HK-2 (cell line): ENCODE data around the gene TCF20.
A peak's percentile ranks its signal among the peaks of the same experiment; 100 is the strongest.

Experiments used
- DNase-seq: peaks from one replicate; pipeline ENCODE4 v3.0.0-alpha.2; 2018; ENCODE audit not compliant: unreplicated experiment

Gene TCF20

DNA sequence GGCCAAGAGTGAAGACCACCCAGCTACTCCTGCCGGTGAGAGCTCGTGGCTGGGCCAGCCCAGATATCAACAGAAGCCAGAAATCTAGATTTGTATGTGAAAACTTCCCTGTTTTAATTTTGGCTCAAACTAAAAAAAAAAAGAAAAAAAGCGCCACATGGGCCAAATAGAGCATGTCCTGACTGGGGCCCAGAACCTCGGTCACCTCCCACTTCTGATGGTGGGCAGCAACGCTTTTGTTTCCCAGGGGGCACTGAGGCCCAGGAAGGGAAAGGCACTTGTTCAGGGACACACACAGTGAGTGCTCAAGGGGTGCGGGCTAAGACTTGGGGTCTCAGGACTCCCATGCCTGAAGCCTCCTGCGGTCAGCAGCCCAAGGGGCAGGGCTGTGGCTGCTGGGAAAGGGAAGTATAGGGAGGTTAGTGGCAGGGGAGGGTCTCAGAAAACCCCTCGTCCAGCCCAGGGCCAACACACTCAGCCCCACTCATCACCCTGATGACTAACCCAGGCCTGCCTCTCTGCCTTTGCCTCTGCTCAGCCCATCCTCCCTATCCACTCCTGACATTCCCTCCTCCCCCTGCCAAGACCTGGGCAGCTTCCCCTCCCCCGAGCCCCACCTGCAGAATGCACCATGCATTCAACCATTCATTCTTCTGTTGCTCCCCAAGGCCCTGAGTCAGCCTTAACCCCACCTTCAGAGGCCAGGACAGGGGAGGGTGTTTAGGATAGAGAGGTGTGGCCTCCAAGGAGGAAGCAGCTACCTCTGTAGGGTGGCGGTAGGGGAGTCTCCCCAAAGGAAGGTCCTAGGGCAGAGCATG lies 30.0 kb upstream of the TCF20 start:
- DNase-seq = peak; percentile 34

DNA sequence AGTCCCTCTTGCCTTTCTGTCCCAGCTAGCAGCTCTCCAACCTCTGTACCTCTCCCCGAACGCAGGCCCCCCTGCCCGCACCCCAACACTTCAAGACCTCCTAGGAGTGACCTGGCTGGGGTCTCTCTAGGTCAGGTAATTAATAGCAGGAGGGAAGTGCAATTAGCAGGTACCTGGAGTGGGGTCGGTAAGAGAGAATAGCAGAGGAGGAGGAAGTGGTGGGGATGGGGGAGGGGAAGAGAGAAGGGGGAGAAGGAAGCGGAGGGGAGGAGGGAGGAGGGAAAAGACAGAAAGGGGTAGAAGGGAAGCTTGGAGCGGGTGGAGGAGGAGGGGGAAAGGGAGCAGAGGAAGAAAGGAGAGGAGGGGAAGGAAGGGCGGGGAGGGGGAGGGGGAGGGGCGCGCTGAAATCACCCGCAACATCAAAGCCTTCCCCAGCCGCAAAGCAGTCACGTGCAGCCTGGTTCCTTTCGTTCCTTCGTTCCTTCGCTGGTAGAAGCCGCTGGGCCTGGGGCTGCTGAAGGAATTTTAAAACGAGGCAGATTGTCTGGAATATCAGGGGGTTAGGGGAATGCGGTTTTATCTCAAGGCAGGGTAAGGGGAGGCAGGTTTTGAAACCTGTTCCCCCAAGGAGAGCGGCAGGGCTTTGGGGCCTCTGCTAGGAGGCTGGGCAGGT lies 29.3 kb upstream of the TCF20 start:
- no peak for DNase-seq

- no peak for DNase-seq
These were observed 28.3 kb upstream of the TCF20 start for GRCh38 chr22:42298746-42299145.

GRCh38 chr22:42297778-42298177 lies 27.3 kb upstream of the TCF20 start:
- DNase-seq = no peak

DNA sequence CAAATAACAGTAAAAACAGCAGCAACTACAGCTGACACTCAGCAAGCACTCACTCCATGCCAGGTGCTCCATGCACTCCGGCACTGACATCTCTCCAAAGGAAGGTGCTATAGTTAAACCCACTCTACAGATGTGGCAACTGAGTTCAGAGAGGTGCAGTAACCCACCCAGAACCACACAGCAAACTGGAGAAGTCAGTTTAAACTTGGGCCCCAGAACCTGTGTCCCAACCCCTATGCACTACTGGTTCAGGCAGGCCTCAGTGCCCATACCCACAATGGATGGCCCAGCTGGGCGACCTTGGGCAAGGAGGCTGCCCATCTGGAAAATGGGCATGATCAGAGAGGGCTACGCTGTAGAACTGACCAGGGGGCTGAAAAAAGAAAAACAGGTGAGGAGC lies 26.4 kb upstream of the TCF20 start:
- DNase-seq = no peak

DNA sequence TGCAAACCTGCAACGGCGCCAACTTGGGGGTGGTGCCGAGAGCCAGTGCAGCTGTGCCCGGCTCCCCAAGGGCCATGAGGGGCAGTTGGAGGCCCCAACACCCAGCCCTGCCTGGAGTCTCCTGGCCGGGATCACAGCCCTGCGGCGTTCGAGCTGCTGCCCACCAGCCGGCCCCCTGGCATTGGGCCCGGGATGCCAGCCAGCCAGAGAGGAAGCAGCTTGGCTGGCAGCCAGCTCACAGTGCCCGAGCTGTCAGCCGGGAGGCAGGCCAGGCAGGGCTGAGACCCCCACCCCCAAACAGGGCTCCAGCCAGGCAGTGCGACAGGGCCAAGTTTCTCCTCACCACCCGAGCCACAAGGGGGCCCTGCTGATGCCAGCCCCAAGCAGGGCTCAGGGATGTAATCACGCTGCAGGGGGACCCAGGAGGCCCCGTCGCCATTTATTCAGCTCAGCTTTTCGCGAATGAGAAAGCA lies 26.0 kb upstream of the TCF20 start:
- no peak for DNase-seq

GRCh38 chr22:42294034-42294985 lies 23.9 kb upstream of the TCF20 start:
- DNase-seq = peak; percentile 49

GRCh38 chr22:42292732-42293520 lies 22.5 kb upstream of the TCF20 start:
- DNase-seq = no peak

DNA sequence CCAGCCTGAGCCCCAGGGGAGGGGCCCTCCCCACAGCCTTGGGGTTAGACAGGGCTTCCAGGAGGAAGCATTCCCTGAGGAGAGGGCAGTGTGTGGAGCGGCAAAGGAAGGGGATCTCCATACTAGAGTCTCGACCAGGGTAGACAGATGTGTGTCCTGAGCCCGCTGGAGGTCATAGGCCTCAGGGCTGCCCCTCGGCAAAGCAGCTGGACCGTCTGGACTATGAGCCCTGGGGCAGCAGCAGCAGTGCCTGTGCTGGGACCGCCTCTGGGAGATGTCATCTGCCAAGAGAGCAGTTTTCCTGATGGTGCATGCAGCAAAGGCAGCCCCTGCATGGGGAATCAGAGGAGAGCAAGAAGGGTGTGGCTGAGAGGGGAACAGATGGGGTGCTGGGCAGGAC lies 20.8 kb upstream of the TCF20 start:
- DNase-seq = no peak

DNA sequence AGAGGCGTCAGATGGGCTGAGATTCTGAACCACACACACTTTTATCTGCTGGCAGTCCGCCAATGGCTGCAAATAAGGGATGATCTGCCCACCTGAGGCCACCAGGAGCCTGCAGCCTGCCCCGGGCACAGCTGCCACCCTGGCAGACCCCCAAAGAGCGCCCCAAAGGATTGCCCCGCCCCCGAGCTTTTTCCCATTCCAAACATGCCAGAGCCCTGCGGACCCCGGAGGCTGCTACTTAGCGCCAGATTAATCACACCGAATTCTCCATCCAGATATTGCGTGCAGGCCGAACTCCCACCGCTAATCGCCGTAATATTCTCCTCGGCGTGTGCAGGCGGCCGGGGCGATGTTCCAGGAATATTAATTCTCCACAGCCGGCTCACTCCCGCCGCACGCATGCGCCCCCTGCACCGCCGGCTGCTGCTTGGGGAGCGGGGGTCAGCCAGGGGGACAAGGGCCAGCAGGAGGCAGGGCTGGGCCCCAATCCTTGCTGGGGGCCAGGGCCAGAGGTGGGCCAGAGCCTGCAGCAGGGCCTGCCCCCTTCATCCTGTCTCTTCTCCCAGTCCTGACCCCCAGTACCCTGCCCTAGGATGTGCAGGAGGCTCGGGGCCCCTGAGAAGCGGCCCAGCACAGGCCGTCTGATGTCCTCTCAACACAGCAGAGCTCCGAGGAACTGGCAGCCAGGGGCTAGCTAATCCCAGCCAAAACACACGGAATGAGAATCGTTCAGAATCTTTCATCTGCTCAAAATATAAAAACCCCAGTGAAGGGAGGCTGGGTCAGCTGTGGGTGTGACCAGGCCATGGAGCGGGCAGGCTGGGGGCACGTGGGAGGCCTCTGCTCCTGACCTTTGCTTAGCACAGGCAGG lies 19.5 kb upstream of the TCF20 start:
- no peak for DNase-seq

DNA sequence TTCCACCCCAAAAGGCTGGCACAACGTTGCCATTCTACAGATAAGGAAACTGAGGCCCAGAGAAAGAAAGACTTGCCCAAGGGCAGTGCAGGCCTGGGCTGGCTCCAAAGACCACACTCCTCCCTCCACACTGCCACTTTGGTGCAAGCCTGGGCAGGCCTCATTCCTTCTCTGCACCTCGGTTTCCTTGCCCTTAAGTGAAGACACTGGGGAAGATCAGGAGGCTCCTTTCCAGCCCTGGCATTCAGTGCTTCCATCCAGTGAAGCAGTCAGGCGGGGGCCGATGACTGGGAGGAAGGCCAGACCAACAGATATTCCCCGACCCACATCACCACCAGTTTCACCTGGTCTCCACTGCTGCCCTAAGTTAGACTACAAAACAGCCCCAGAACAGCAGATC lies 18.3 kb upstream of the TCF20 start:
- DNase-seq = no peak

DNA sequence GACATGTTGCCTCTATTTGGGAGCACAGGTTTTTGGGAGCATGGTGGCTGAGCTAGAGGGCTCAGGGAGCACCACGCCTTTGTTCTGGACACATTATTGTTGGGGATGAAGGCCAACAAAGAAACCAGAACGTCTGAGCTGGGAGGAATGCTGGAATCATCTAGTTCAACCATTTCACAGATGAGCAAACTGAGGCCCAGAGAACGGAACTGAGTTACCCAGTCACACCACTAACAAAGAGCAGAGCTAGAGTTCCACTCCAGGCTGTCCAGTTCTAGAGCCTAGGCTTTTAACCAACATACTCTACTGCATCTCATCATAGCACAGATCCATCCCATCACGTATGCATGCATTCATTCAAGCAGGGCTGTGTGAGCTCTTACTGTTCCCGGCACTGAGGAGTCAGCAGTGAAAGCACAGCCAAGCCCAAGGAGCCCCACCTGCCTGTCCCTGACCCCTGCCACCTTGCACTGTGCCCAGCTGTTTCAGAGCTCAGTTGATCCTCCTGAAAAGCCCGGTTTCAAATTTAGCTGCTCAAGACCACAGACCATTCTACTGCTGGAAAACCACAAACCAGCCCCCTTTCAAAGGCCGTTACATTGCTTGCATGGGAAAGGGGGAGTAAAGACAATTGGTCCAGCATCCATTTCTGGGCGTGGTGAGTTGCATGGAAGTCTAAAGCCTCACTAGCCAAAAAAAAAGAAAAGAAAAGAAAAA lies 16.9 kb upstream of the TCF20 start:
- DNase-seq = no peak

DNA sequence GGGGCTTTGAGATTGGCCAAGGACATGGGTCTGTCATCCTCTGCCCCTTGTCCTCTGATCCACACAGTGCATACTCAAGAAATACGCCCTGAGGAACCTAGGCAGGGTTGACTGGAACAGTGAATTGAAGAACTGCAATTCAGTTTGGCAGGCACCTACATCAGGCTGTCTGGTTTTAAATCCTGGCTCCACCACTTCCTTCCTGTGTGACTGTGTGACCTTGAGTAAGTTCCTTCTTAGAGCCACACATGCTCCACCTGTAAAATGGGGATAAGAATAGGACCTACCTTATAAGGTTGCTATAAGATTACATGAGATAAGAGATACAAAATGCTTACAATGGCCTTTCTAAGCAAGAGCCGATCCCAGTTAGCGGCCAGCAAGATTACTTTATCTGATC lies 15.8 kb upstream of the TCF20 start:
- no peak for DNase-seq

- no peak for DNase-seq
These were observed 15.2 kb upstream of the TCF20 start for GRCh38 chr22:42285604-42286003.

DNA sequence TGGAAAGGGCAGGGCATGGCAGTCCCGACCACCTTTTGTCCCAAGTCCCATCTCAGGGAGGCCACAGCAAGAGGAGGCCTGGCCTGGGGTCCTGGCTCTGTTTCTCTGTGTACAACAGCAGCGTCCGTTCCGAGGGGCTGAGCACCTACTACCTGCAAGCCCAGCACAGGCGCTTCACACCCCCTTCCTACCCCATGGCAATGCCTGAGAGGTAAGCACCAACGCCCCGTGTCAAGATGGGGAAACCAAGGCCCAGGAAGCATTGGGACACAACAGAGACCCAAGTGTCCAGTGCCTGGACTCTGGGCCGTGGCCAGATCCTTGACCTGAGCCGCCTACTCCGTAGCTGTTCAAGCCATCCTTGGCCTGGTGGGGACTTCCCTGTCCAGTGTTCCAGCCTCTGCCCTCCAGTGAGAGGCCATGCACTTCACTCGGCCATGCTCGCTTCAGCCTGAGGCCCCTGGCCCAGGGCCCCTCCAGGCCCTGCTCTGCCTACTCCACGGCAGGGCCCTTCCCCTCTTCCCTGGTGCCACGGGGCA lies 14.3 kb upstream of the TCF20 start:
- DNase-seq = no peak

GRCh38 chr22:42284202-42284591 lies 13.7 kb upstream of the TCF20 start:
- DNase-seq = no peak

DNA sequence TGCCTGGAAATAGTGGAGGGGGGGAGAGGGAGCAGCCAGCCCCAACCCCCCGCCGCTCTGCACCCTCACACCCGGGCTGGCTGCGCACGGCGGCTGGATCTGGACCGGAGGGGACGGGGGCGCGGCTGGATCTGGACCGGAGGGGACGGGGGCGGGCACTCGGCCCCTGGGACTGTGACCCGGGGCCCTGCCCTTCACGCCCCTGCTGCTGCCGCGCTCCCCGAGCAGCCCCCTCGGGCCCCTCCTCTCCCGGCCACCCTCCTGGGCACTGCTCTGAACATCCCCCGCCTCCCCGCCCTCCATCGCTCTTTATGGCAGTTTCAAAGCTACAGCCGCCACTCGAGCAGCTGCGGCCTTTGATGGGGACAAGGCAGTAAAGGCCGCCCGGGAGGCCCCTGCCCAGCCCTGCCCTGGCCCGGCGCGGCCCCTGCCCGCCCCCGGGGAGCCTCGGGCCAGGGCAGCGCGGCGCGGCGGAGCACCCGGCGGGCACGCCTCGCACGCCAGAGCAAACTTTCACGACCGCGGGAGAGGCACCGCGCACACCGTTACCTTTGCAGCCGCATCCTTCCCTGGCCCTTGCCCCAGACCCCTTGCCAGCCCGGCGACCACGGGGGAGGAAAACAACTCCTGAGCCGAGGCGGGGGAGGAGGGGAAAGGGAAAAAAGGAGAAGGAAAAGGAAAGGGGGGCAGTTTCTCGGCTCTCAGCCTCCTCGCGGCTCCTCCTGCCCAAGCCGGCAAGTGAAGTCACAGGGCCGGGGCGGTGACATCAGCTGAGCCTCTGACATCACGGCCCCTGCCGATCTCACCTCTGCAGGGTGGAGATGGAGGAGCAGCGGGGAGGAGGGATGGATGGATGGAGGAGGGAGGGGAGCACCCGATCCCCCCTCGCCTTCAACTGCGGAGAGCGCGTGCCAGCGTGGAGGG lies 13.1 kb upstream of the TCF20 start:
- DNase-seq = no peak

- no peak for DNase-seq
These were observed 12.5 kb upstream of the TCF20 start for GRCh38 chr22:42282943-42283277.
